ENCODE results near the gene WHRN. TPM values are rescaled to one million over a fixed set of nuclear protein-coding genes. Genes with fewer than 3 reads are reported as not detected.

The WHRN gene
- total and polyA plus RNA-seq, 2 of the 13 experiments (the other 11 are each of a cell fraction or from before 2014, with no cell fraction given): 2.3 to 5.3 TPM

DNA sequence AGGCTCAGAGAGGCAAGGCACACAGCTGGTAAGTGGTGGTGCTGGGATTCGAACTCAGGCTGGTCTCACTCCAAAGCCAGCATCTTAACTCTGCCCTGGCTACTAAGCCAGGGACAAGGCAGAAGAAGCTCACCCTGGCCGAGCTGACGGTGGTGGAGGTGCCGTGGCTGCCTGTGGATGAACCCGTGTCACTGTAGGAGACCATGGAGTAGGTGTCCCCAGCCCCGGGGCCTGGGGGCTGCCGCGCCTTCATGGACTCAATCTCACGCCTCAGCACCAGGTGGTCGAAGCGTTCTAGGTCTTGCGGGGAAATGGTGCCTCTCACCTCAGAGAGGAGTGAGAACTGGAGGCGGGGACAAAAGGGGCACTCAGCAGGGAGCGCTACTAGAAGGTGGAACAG, 82.1 kb downstream of the WHRN start:
- no peak for TF ChIP-seq NFE2 (CRISPR knock-in tag; IDR thresholded peaks at IDR 0.05)
- Histone ChIP-seq H3K9me3 (ENCODE audit: low read length) (no peaks in the 10 kb centered on the region), H4K20me1 (ENCODE audit: insufficient read depth, low read length) (no peaks in the 10 kb centered on the region), H3K36me3 (replicated peaks in 1 of 2; ENCODE audit: control insufficient read depth in 1 of 2, insufficient read depth in 2 of 2, low read length in 2 of 2) (no peaks in the 10 kb centered on the region), H3K4me3 (replicated peaks in 1 of 3; ENCODE audit: insufficient read depth in 1 of 3, low read depth in 2 of 3, low read length in 3 of 3) (no peak overlapping the region), H3K9ac (ENCODE audit: insufficient read depth, low read depth, low read length) (no peak overlapping the region), H3K27me3 (ENCODE audit: control insufficient read depth in 1 of 2, insufficient read depth in 2 of 2, low read length in 2 of 2) (no peaks in the 10 kb centered on the region), H3K27ac (ENCODE audit: extremely low read length, insufficient read depth, low read length) (no peak overlapping the region), H3K4me2 (ENCODE audit: low read depth, low read length) (no peak overlapping the region), H2AFZ (ENCODE audit: low read length) (no peak overlapping the region), H3K79me2 (ENCODE audit: insufficient read depth, low read length) (no peaks in the 10 kb centered on the region), H3K4me1 (ENCODE audit: insufficient read depth, low read length) (no peaks in the 10 kb centered on the region)
- FAIRE-seq (no peak), DNase-seq (ENCODE audit: low spot score) (no peak), ATAC-seq (no peak)
- in situ Hi-C loops (cut with HindIII; ENCODE audit: extremely low pct_ligation_motif_present, low pct_unique_long_range_greater_than_20kb) (loop anchor here (25.0 kb wide), 1 partner anchor 489 kb away; no protein-coding TSS in a partner anchor), intact Hi-C loops (cut with micrococcal nuclease; ENCODE audit: unreplicated experiment) (no loop called here)
- 96% methylated on average over 6 of the region's 14 CpGs for WGBS (ENCODE audit: low lambda C conversion rate)
- ChIA-PET POLR2A (no interaction called here), CTCF (ENCODE audit: low intra/inter-chr PET ratio, low total read pairs) (no interaction called here)
- BruUV-seq (replicated peaks): no TSS peak

DNA sequence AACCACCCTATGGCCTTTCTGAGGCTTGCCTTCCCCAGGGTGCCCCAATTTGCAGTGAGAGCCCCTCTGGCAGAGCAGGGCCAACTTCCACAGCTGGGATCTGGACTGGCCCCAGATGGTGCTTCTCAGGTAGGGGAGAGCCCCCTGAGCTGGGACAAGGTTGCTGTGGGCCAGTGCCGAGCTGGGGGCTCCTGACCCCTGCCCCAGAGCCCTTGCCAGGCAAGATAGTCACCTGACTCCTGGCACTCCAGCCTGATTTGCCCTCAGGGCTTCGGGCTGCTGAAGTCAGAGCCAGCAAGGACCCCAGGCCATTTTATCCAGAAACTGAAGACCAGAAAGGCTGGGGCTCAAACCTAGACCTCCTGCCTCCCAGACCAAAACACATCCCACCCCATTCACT, 84.1 kb downstream of the WHRN start:
- no peaks in the 10 kb centered on the region for H3K9me3 ChIP-seq (ENCODE audit: low read length)
- no TSS peak for BruUV-seq (replicated peaks)
- H3K27ac ChIP-seq (ENCODE audit: extremely low read length, insufficient read depth, low read length): no peak overlapping the region
- H4K20me1 ChIP-seq (ENCODE audit: insufficient read depth, low read length): no peaks in the 10 kb centered on the region
- ChIA-PET CTCF (ENCODE audit: low intra/inter-chr PET ratio, low total read pairs) (no interaction called here), POLR2A (no interaction called here)
- no peaks in the 10 kb centered on the region for H3K27me3 ChIP-seq (ENCODE audit: control insufficient read depth in 1 of 2, insufficient read depth in 2 of 2, low read length in 2 of 2)
- WGBS (ENCODE audit: low lambda C conversion rate): 60% methylated on average over 1 of the region's 2 CpGs
- ATAC-seq (no peak), DNase-seq (ENCODE audit: low spot score) (no peak), FAIRE-seq (no peak)
- TF ChIP-seq ZNF746 (CRISPR knock-in tag; IDR thresholded peaks at IDR 0.05) (no peak), ZBTB21 (CRISPR knock-in tag; IDR thresholded peaks at IDR 0.05) (no peak), ZNF616 (CRISPR knock-in tag; IDR thresholded peaks at IDR 0.05; ENCODE audit: low read depth) (no peak), PTBP1 (IDR thresholded peaks at IDR 0.05; ENCODE audit: low read depth, low read length, poor library complexity, severe bottlenecking) (no peak), AHR (CRISPR knock-in tag; IDR thresholded peaks at IDR 0.05) (no peak)
- TF ChIP-seq, protein P1, sequence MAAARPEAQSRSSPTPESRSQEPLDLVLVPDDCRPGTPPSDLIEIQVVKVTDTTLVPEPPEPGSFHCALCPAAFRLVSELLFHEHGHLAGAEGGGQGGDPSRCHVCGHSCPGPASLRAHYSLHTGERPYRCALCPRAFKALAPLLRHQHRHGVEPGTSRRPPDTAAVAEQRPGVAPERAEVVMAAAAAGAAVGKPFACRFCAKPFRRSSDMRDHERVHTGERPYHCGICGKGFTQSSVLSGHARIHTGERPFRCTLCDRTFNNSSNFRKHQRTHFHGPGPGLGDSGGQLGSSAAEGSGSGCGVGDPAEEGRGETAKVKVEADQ (CRISPR knock-in tag; IDR thresholded peaks at IDR 0.05; ENCODE audit: borderline replicate concordance): no peak
- no peak overlapping the region for H3K4me3 ChIP-seq (replicated peaks in 1 of 3; ENCODE audit: insufficient read depth in 1 of 3, low read depth in 2 of 3, low read length in 3 of 3)
- no peak overlapping the region for H3K9ac ChIP-seq (ENCODE audit: insufficient read depth, low read depth, low read length)
- no peaks in the 10 kb centered on the region for H3K4me1 ChIP-seq (ENCODE audit: insufficient read depth, low read length)
- in situ Hi-C loops (cut with HindIII; ENCODE audit: extremely low pct_ligation_motif_present, low pct_unique_long_range_greater_than_20kb): loop anchor here (25.0 kb wide), 1 partner anchor 491 kb away; no protein-coding TSS in a partner anchor
- no peaks in the 10 kb centered on the region for H3K36me3 ChIP-seq (replicated peaks in 1 of 2; ENCODE audit: control insufficient read depth in 1 of 2, insufficient read depth in 2 of 2, low read length in 2 of 2)
- H3K79me2 ChIP-seq (ENCODE audit: insufficient read depth, low read length): no peaks in the 10 kb centered on the region
- intact Hi-C loops (cut with micrococcal nuclease; ENCODE audit: unreplicated experiment): no loop called here
- no peak overlapping the region for H2AFZ ChIP-seq (ENCODE audit: low read length)
- H3K4me2 ChIP-seq (ENCODE audit: low read depth, low read length): no peak overlapping the region

Measured in HepG2 (cell line).